K562 (cell line): ENCODE results near the gene CD69. TPM values are rescaled to one million over a fixed set of nuclear protein-coding genes. Genes with fewer than 3 reads are reported as not detected.

Source experiments
- CHD1 ChIP-seq: fragments of 200-600 bp; sonication (generic); IDR thresholded peaks from one replicate; pipeline ENCODE4 v1.6.1; 2012; ENCODE audit warnings: mild to moderate bottlenecking, moderate library complexity, low read length, inconsistent platforms
- EWSR1 ChIP-seq: fragments of 450-650 bp; IDR thresholded peaks from 2 replicates; pipeline ENCODE4 v1.6.1; 2018; ENCODE audit warnings: borderline replicate concordance, mild to moderate bottlenecking, low read depth, moderate library complexity; ENCODE audit not compliant: partially characterized antibody
- FIP1L1 ChIP-seq: fragments of 200-400 bp; formaldehyde crosslinking; IDR thresholded peaks from 2 replicates; pipeline ENCODE4 v1.6.1; 2018; ENCODE audit warnings: mild to moderate bottlenecking, low read depth, low read length; ENCODE audit not compliant: poor library complexity, severe bottlenecking
- HDAC8 ChIP-seq: fragments of 450-650 bp; IDR thresholded peaks from 2 replicates; pipeline ENCODE4 v1.6.1; 2016; ENCODE audit warnings: mild to moderate bottlenecking, missing genetic modification characterization, moderate library complexity, missing compliant biosample characterization
- MAX ChIP-seq: sonication (generic); formaldehyde crosslinking; IDR thresholded peaks from 2 replicates; pipeline ENCODE4 v1.9.0; 2022; ENCODE audit warnings: mild to moderate bottlenecking, missing genetic modification reagents
- MTA2 ChIP-seq: fragments of 450-650 bp; IDR thresholded peaks from 2 replicates; pipeline ENCODE4 v1.6.1; 2016; ENCODE audit warnings: low read depth
- PKNOX1 ChIP-seq: fragments of 450-650 bp; IDR thresholded peaks from 2 replicates; pipeline ENCODE4 v1.6.1; 2016
- RBBP5 ChIP-seq: fragments of 200-600 bp; sonication (generic); IDR thresholded peaks from 2 replicates; pipeline ENCODE4 v1.6.1; 2012; ENCODE audit warnings: borderline replicate concordance, mild to moderate bottlenecking, low read length, control low read depth, inconsistent platforms; ENCODE audit not compliant: insufficient read depth, poor library complexity, severe bottlenecking
- RFX1 ChIP-seq: fragments of 450-650 bp; IDR thresholded peaks from 2 replicates; pipeline ENCODE4 v1.6.1; 2016; ENCODE audit warnings: mild to moderate bottlenecking, moderate library complexity
- RNF2 ChIP-seq: sonication (generic); IDR thresholded peaks from 2 replicates; pipeline ENCODE4 v1.6.1; 2016
- SIX5 ChIP-seq, 2 experiments: IDR thresholded peaks; 2 replicates each; pipeline ENCODE4 v1.6.1; 2011; ENCODE audit warnings: low read length in 2 of 2, borderline replicate concordance in 1 of 2, low read depth in 1 of 2, mild to moderate bottlenecking in 1 of 2, moderate library complexity in 1 of 2; ENCODE audit not compliant: insufficient read depth in 1 of 2
- SMARCC2 ChIP-seq: fragments of 450-650 bp; IDR thresholded peaks from 2 replicates; pipeline ENCODE4 v1.6.1; 2017; ENCODE audit warnings: antibody characterized with exemption, moderate library complexity, mild to moderate bottlenecking, low read depth
- SP1 ChIP-seq: sonication (generic); formaldehyde crosslinking; IDR thresholded peaks from 2 replicates; pipeline ENCODE4 v1.8.1; 2022; ENCODE audit warnings: mild to moderate bottlenecking, missing genetic modification reagents
- TGIF2 ChIP-seq: sonication (generic); formaldehyde crosslinking; IDR thresholded peaks from 2 replicates; pipeline ENCODE4 v1.8.1; 2022; ENCODE audit warnings: mild to moderate bottlenecking, missing genetic modification reagents, moderate library complexity
- THAP7 ChIP-seq: fragments of 250-450 bp; sonication (Bioruptor Pico); IDR thresholded peaks from 2 replicates; pipeline ENCODE4 v1.5.0; 2021
- USF2 ChIP-seq: sonication (generic); formaldehyde crosslinking; IDR thresholded peaks from 2 replicates; pipeline ENCODE4 v1.5.0; 2020; ENCODE audit warnings: missing genetic modification reagents
- ZFP1 ChIP-seq: fragments of 450-650 bp; formaldehyde crosslinking; IDR thresholded peaks from 2 replicates; pipeline ENCODE4 v1.4.0; 2020; ENCODE audit warnings: mild to moderate bottlenecking, mixed read lengths
- ZNF253 ChIP-seq: fragments of 250-450 bp; sonication (Bioruptor Pico); conservative IDR thresholded peaks from 2 replicates; pipeline ENCODE4 v1.6.1; 2021; ENCODE audit warnings: mild to moderate bottlenecking
- ZNF280B ChIP-seq: fragments of 250-450 bp; sonication (Bioruptor Pico); IDR thresholded peaks from 2 replicates; pipeline ENCODE4 v1.5.1; 2021; ENCODE audit warnings: mild to moderate bottlenecking
- ZNF311 ChIP-seq: fragments of 250-450 bp; sonication (Bioruptor Pico); IDR thresholded peaks from 2 replicates; pipeline ENCODE4 v1.4.0; 2020; ENCODE audit warnings: mild to moderate bottlenecking, moderate library complexity
- ZNF655 ChIP-seq: fragments of 250-450 bp; sonication (Bioruptor Pico); IDR thresholded peaks from 2 replicates; pipeline ENCODE4 v1.5.0; 2021
- ZNF780A ChIP-seq: fragments of 250-450 bp; sonication (Bioruptor Pico); IDR thresholded peaks from 2 replicates; pipeline ENCODE4 v1.5.0; 2021; ENCODE audit warnings: mild to moderate bottlenecking
- polyA plus RNA-seq, 8 experiments: library from polyadenylated mRNA; depleted of rRNA in 4 of 8; stranded (reverse) in 5 of 8; unstranded in 3 of 8; fragments of >200 nt; fragmentation: Nextera tagmentation in 2 of 8; fragmentation: Illumina TruSeq in 1 of 8; extraction: Ambion mirVana in 2 of 8; extraction: Trizol in 1 of 8; gene quantifications; 2 replicates each; pipeline versions ENCODE4 v1.2.1 to v1.2.3, GENCODE V29; 2011 to 2014; ENCODE audit warnings: inconsistent platforms in 1 of 8, missing spikeins in 1 of 8
- total RNA-seq, 7 experiments: library from RNA; depleted of rRNA in 6 of 7; stranded (reverse); fragments of >200 nt in 6 of 7; fragmentation: Illumina TruSeq in 2 of 7; extraction: Trizol in 2 of 7; gene quantifications; 2 replicates each; pipeline versions ENCODE4 v1.2.1 to v1.2.3, GENCODE V29; 2011 to 2021; ENCODE audit warnings: low replicate concordance in 1 of 7

CD69 gene
- total and polyA plus RNA-seq, 9 of the 15 experiments (the other 6 are each of a cell fraction or from before 2014, with no cell fraction given), result 11.7 to 243 (median 54.4) TPM

- TF ChIP-seq MAX (CRISPR knock-in tag) (no peak), SP1 (CRISPR knock-in tag) (peak; percentile 67), ZNF311 (CRISPR knock-in tag) (no peak), ZNF655 (CRISPR knock-in tag) (no peak), ZNF253 (peak; percentile 81; the same call in 1 of the 2 replicates), TGIF2 (CRISPR knock-in tag) (no peak), ZFP1 (no peak), MTA2 (no peak), FIP1L1 (no peak), EWSR1 (peak; percentile 20), THAP7 (CRISPR knock-in tag) (no peak), USF2 (no peak), CHD1 (no peak), RNF2 (peak; percentile 20; the same call in 1 of the 2 replicates), ZNF280B (no peak), PKNOX1 (no peak), SIX5 (IDR thresholded peaks at IDR 0.05; ENCODE audit: borderline replicate concordance in 1 of 2, insufficient read depth in 1 of 2, low read depth in 1 of 2, low read length in 2 of 2) (no peak), HDAC8 (no peak), RBBP5 (no peak), RFX1 (no peak), SMARCC2 (no peak), ZNF780A (CRISPR knock-in tag) (no peak)
Measured at GRCh38 chr12:9751204-9752144, 9.2 kb downstream of the CD69 start (continued).
